Activated CD8-positive, alpha-beta memory T cell treated with anti-CD3 and anti-CD28 coated beads, Interleukin-2, amount 50 U/mL, for 1 hour (primary cell): ENCODE data around the gene CRISP1.
"Not testable (repeated sequence)": the region's sequence is repeated elsewhere in the genome, so short reads cannot be mapped to it uniquely, and the experiment has no call there.

Source experiments
- DNase-seq: peaks from one replicate; pipeline ENCODE4 v3.0.0-alpha.2; 2020; ENCODE audit errors: extremely low read depth

CRISP1 gene

GRCh38 chr6:49839957-49840356 is 26.4 kb downstream of the CRISP1 start:
- no peak for DNase-seq

- DNase-seq, result no peak
Observed at GRCh38 chr6:49839162-49839561, 27.2 kb downstream of the CRISP1 start.

GRCh38 chr6:49835140-49835539 is 31.2 kb downstream of the CRISP1 start:
- DNase-seq, result no peak

- no peak for DNase-seq
Observed at GRCh38 chr6:49833386-49833785, 32.9 kb downstream of the CRISP1 start.

GRCh38 chr6:49826743-49827406 is 39.5 kb downstream of the CRISP1 start:
- DNase-seq, result no peak

- no peak for DNase-seq
Observed at GRCh38 chr6:49815166-49815565, 51.2 kb downstream of the CRISP1 start.

GRCh38 chr6:49813248-49813647 is 53.1 kb downstream of the CRISP1 start:
- DNase-seq, result no peak

- DNase-seq, result no peak
Observed at GRCh38 chr6:49806145-49806544, 60.2 kb downstream of the CRISP1 start.

- DNase-seq, result no peak
Observed at GRCh38 chr6:49805246-49805645, 61.1 kb downstream of the CRISP1 start.

GRCh38 chr6:49801525-49801924 is 64.8 kb downstream of the CRISP1 start:
- DNase-seq, result no peak

- DNase-seq, result no peak
Observed at GRCh38 chr6:49799090-49799489, 67.2 kb downstream of the CRISP1 start.

GRCh38 chr6:49796842-49797455 is 69.4 kb downstream of the CRISP1 start:
- DNase-seq, result not testable (repeated sequence)

GRCh38 chr6:49790341-49790740 is 76.0 kb downstream of the CRISP1 start:
- no peak for DNase-seq

- DNase-seq, result no peak
Observed at GRCh38 chr6:49787176-49787575, 79.2 kb downstream of the CRISP1 start, which contains the start of gene PGK2. Gene PGK2 (minus strand): TSS chr6:49787285. CDS start chr6:49787187, 98 bp downstream.

GRCh38 chr6:49784272-49784671 is 82.1 kb downstream of the CRISP1 start:
- no peak for DNase-seq
